HEK293T (cell line): Measurements from ENCODE around the gene TCF23.

Source experiments
- FOXA1 ChIP-seq: fragments of 450-650 bp; IDR thresholded peaks from 2 replicates; pipeline ENCODE4 v1.6.1; 2016; ENCODE audit warnings: mild to moderate bottlenecking
- FOXM1 ChIP-seq: fragments of 450-650 bp; IDR thresholded peaks from 2 replicates; pipeline ENCODE4 v1.6.1; 2017; ENCODE audit warnings: mild to moderate bottlenecking, borderline replicate concordance
- SP1 ChIP-seq: fragments of 450-650 bp; IDR thresholded peaks from 2 replicates; pipeline ENCODE4 v1.6.1; 2017
- SUZ12 ChIP-seq: fragments of 450-650 bp; IDR thresholded peaks from 2 replicates; pipeline ENCODE4 v1.6.1; 2016; ENCODE audit warnings: mild to moderate bottlenecking

GRCh38 chr2:27185331-27186026 is 36.7 kb downstream of the TCF23 start:
- TF ChIP-seq SP1: no peak
- TF ChIP-seq SUZ12: no peak
- TF ChIP-seq FOXM1: no peak
- no peak for TF ChIP-seq FOXA1
